Activated CD8-positive, alpha-beta T cell treated with anti-CD3 and anti-CD28 coated beads for 36 hours (primary cell): ENCODE data around the gene OR51G1. TPM values are rescaled to one million over a fixed set of nuclear protein-coding genes. Genes with fewer than 3 reads are reported as not detected.
"Not testable (repeated sequence)": the region's sequence is repeated elsewhere in the genome, so short reads cannot be mapped to it uniquely, and the experiment has no call there.

ENCODE experiments used
- ATAC-seq: fragments of 200-7000 bp; cut with Tn5 transposase; one replicate; pipeline ENCODE4 v1.10.0; 2021; ENCODE audit warnings: mild to moderate bottlenecking, moderate library complexity
- CTCF ChIA-PET: fragments of 350-600 bp; sonication (Branson Sonifier 250); formaldehyde crosslinking; loops from one replicate; lab custom pipeline; 2021; ENCODE audit warnings: antibody characterized with exemption; lab: Charles Lee
- POLR2A ChIA-PET: fragments of 350-600 bp; sonication (Branson Sonifier 250); formaldehyde crosslinking; loops from one replicate; lab custom pipeline; 2021; ENCODE audit warnings: antibody characterized with exemption; lab: Charles Lee
- DNase-seq: peaks from one replicate; pipeline ENCODE4 v3.0.0-alpha.2; 2020
- H3K27ac Mint-ChIP-seq: one replicate; pipeline ENCODE4 v1.8.0; 2021; ENCODE audit warnings: mild to moderate bottlenecking, mixed read lengths
- H3K27me3 Mint-ChIP-seq: one replicate; pipeline ENCODE4 v1.8.0; 2021; ENCODE audit warnings: mixed read lengths
- H3K36me3 Mint-ChIP-seq: one replicate; pipeline ENCODE4 v1.8.0; 2021; ENCODE audit warnings: low read depth, mixed read lengths
- H3K4me1 Mint-ChIP-seq: one replicate; pipeline ENCODE4 v1.8.0; 2021; ENCODE audit warnings: low read depth, mixed read lengths
- H3K4me3 Mint-ChIP-seq: one replicate; pipeline ENCODE4 v1.8.0; 2021; ENCODE audit warnings: mild to moderate bottlenecking, moderate library complexity, mixed read lengths
- H3K9me3 Mint-ChIP-seq: one replicate; pipeline ENCODE4 v1.8.0; 2021; ENCODE audit warnings: mixed read lengths
- intact Hi-C: fragments of 100-400 bp; cut with micrococcal nuclease; formaldehyde crosslinking; loops from one replicate; pipeline ENCODE4 v1.10.0; 2022
- total RNA-seq, 2 experiments: library from RNA; stranded (reverse); gene quantifications; one replicate each; pipeline ENCODE4 v1.2.3, GENCODE V29; 2021
- TF ChIP-seq, protein P1 (sequence below): fragments of 200-600 bp; IDR thresholded peaks from one replicate; pipeline ENCODE4 v1.8.0; 2022; ENCODE audit warnings: antibody characterized with exemption, mild to moderate bottlenecking

The OR51G1 gene
- not detected for total RNA-seq

DNA sequence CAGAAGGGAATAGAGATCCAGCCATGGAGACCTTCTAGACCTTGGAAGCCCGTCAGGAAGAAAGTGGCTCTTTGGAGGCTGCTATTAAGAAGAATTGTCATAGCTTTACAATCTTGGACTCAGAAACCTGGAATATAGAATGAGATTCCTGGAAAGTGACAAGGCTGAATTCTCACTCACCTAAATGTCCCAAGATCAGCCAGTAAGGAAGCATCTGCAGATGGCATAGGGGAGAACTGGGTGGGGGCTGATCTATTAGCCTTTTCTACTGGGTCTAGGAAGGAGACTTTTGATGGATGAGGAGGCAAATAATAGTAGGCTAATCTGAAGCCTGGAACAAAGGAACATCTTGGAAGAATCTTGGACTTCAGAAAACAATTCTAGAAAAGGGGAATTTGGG lies at the start of gene OR51G1:
TSS of gene OR51G1 (minus strand) at position 101 of the 400 bp plus-strand sequence. CDS start at position 101, 0 bp downstream.
- no peak within 1 kb of the TSS for H3K27ac Mint-ChIP-seq
- H3K27me3 Mint-ChIP-seq, result peaks cover 4% of the 10 kb centered on the region
- H3K36me3 Mint-ChIP-seq, result no peaks in the 10 kb centered on the region
- TF ChIP-seq, protein P1, sequence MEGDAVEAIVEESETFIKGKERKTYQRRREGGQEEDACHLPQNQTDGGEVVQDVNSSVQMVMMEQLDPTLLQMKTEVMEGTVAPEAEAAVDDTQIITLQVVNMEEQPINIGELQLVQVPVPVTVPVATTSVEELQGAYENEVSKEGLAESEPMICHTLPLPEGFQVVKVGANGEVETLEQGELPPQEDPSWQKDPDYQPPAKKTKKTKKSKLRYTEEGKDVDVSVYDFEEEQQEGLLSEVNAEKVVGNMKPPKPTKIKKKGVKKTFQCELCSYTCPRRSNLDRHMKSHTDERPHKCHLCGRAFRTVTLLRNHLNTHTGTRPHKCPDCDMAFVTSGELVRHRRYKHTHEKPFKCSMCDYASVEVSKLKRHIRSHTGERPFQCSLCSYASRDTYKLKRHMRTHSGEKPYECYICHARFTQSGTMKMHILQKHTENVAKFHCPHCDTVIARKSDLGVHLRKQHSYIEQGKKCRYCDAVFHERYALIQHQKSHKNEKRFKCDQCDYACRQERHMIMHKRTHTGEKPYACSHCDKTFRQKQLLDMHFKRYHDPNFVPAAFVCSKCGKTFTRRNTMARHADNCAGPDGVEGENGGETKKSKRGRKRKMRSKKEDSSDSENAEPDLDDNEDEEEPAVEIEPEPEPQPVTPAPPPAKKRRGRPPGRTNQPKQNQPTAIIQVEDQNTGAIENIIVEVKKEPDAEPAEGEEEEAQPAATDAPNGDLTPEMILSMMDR, result no peak
- no peaks in the 10 kb centered on the region for H3K9me3 Mint-ChIP-seq
- H3K4me1 Mint-ChIP-seq, result no peaks in the 10 kb centered on the region
- DNase-seq (no peak), ATAC-seq (no peak)
- CTCF ChIA-PET, result no interaction called here
- intact Hi-C loops, result no loop called here
- POLR2A ChIA-PET, result no interaction called here
- H3K4me3 Mint-ChIP-seq, result no peak within 1 kb of the TSS

DNA sequence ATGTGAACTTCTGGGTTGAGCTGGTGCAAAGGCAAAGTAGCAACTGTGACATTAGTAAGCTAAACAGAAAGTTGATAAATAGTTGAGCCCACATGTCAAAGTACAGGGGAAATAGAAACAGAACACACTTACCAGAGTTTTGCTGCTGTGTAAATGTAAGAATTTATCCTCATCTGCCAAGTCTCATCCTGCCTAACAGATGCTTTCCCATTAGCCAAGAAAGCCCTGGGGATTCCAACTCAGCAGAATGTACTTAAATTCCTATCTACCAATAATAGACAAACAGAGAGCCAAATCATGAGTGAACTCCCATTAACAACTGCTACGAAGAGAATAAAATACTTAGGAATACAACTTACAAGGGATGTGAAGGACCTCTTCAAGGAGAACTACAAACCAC lies 38.7 kb upstream of the OR51G1 start:
- TF ChIP-seq, protein P1, result no peak
- ChIA-PET POLR2A (no interaction called here), CTCF (no interaction called here)
- no peak overlapping the region for H3K27ac Mint-ChIP-seq
- ATAC-seq (no peak), DNase-seq (no peak)
- no peaks in the 10 kb centered on the region for H3K27me3 Mint-ChIP-seq
- intact Hi-C loops, result no loop called here
- H3K9me3 Mint-ChIP-seq, result no peaks in the 10 kb centered on the region
- H3K36me3 Mint-ChIP-seq, result no peaks in the 10 kb centered on the region
- H3K4me1 Mint-ChIP-seq, result no peaks in the 10 kb centered on the region
- no peak overlapping the region for H3K4me3 Mint-ChIP-seq

GRCh38 chr11:4960877-4961276 lies 36.7 kb upstream of the OR51G1 start:
- CTCF ChIA-PET, result no interaction called here
- no peaks in the 10 kb centered on the region for H3K36me3 Mint-ChIP-seq
- ATAC-seq (no peak), DNase-seq (no peak)
- POLR2A ChIA-PET, result no interaction called here
- H3K4me3 Mint-ChIP-seq, result no peak overlapping the region
- H3K4me1 Mint-ChIP-seq, result no peaks in the 10 kb centered on the region
- no peaks in the 10 kb centered on the region for H3K27me3 Mint-ChIP-seq
- intact Hi-C loops, result no loop called here
- TF ChIP-seq, protein P1, result no peak
- no peak overlapping the region for H3K27ac Mint-ChIP-seq
- H3K9me3 Mint-ChIP-seq, result no peaks in the 10 kb centered on the region

GRCh38 chr11:4957396-4957795 lies 33.3 kb upstream of the OR51G1 start:
- no peak for DNase-seq
- ChIA-PET POLR2A (no interaction called here), CTCF (no interaction called here)
- Mint-ChIP-seq H3K36me3 (no peaks in the 10 kb centered on the region), H3K4me3 (no peak overlapping the region), H3K9me3 (no peaks in the 10 kb centered on the region), H3K27me3 (no peaks in the 10 kb centered on the region), H3K4me1 (no peaks in the 10 kb centered on the region), H3K27ac (no peak overlapping the region)
- TF ChIP-seq, protein P1, result no peak
- intact Hi-C loops, result no loop called here
- no peak for ATAC-seq

- CTCF ChIA-PET, H3K9me3 Mint-ChIP-seq, H3K36me3 Mint-ChIP-seq, ATAC-seq, H3K4me3 Mint-ChIP-seq, DNase-seq, H3K27ac Mint-ChIP-seq, intact Hi-C loops, POLR2A ChIA-PET, H3K4me1 Mint-ChIP-seq, H3K27me3 Mint-ChIP-seq: not testable (repeated sequence)
These were observed 31.5 kb upstream of the OR51G1 start, which contains the start of gene OR51A2 for GRCh38 chr11:4955613-4956012. OR51A2 (minus strand) TSS chr11:4955713; CDS start chr11:4955713, 0 bp downstream.

- TF ChIP-seq, protein P1, result no peak
- DNase-seq, result no peak
- no peak for ATAC-seq
- intact Hi-C loops, result no loop called here
- Mint-ChIP-seq H3K4me3 (no peak within 1 kb of the TSS), H3K4me1 (no peaks in the 10 kb centered on the region), H3K36me3 (no peaks in the 10 kb centered on the region), H3K27me3 (no peaks in the 10 kb centered on the region), H3K27ac (no peak within 1 kb of the TSS), H3K9me3 (no peaks in the 10 kb centered on the region)
- POLR2A ChIA-PET, result no interaction called here
- CTCF ChIA-PET, result no interaction called here
These were observed 23.4 kb upstream of the OR51G1 start, which contains the start of gene OR51A4 for GRCh38 chr11:4947505-4947904. OR51A4 (minus strand) TSS chr11:4947605; CDS start chr11:4947100, 505 bp downstream.
